HG02943 (cell line): ENCODE measurements around the gene HAPLN3.
A peak's percentile ranks its signal among the peaks of the same experiment; 100 is the strongest.

Experiments
- ATAC-seq: cut with Tn5 transposase; IDR thresholded peaks from one replicate; pipeline ENCODE4 v1.9.1; 2021; ENCODE audit warnings: mild to moderate bottlenecking, low read depth, moderate library complexity; ENCODE audit not compliant: unreplicated experiment

The HAPLN3 gene

GRCh38 chr15:88897142-88897455 lies 1.8 kb upstream of the HAPLN3 start:
- ATAC-seq: no peak

DNA sequence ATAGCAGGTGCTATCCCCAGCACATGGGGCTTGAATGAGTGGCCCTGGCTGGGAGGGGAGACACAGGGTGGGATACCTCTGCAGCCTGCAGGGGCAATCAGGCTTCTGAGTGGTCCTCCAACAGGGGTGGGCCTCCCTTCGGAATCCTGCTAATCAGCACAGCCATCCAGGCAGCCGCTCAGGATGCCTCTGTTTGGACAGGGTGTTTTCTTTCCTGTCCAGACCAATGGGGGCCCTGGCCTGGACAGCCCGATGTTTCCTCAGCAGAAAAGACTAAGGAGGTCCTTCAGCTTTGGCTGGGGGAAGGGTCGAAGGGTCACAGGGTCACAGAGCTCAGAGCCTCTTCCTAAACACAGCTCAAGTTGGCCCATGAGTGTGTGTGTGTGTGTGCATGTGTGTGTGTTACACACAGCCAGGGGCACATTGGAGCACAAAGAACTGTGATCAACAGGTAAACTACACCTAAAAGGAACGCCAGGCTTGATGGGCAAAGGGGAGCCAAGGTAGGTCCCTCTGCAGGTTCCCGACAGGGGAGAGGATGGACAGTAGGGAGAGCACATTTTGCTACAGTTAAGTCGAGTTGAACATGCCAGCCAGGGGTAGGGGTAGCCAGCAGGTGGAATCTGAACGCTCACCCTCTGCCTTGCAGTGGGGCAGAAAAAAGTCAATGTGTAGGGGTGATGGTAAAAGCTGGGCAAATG lies 1.1 kb upstream of the HAPLN3 start:
- ATAC-seq: no peak

DNA sequence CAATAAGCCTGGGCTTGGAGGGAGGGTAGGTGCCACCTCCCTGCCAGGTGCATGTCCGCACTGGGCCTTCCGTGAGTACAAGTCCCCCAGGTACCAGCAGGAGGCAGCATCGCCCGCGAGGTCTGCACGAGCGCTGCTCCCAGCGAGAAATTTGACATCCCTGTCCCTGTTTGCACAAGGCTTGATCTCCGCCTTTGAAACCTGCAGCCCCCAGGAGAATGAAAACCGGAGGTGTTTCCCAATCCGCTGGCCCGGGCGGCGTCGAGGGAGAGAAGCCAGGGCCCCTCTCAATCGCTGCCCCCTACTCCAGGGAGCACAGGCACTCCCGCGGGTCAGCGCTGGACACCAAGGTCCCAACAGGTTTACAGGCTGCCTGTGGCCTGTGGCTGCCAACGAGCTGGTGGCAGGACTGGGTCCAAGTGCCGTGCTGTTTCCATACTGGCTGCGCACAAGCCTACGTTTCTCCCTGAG lies 961 bp downstream of the HAPLN3 start:
- peak; percentile 57 for ATAC-seq

DNA sequence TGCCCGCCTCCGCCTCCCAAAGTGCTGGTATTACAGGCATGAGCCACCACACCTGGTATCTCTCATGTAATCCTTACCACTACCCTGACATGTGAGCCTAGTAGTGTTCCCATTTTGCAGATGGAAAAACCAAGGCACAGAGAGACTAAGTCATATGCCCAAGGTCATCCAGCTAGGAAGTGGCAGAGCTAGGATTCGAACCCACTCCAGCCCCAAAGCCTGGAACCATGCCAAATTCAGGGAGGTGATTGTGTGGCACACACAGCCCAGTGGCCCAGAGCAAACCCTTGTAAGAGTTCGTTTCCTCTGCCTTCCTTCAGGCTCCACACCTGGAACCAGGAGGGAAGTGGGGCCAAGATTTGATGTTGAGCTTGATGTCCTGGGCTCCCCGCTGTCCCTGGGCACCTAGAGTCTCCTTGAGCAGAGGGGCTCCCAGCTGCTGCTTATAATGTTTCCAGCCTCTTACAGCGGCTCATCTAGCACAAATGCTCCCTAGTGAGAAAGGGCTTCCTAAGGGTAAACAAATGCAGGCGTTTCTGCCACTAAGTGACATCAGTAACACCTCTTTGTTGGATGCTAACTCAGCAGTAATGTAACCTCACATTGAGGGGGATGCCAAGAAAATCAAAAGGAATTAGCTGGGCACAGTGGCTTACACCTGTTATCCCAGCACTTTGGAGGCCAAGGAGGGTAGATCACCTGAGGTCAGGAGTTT lies 3.6 kb downstream of the HAPLN3 start:
- ATAC-seq: no peak

GRCh38 chr15:88890495-88890894 lies 4.8 kb downstream of the HAPLN3 start:
- no peak for ATAC-seq

DNA sequence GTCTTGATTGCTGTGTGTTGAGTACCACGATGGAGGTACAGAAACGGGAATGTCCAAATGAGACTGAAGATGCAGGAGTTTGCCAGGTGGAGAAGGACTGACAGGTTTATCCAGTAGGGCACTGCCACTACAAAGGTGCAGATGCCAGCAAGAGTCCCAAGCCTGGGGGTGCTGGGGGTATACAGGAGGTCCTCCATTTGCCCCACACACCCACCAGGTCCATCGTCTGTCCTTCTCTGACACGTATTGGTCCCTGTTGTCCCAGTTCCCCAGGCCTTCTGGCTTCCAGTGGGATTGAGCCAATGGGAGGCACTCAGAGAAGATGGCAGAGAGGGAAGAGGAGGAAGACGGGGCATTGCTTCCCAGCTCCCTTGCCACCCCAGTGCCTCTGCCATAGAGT lies 6.6 kb downstream of the HAPLN3 start:
- no peak for ATAC-seq

- ATAC-seq: no peak
Measured at GRCh38 chr15:88887068-88887580, 8.2 kb downstream of the HAPLN3 start.

- ATAC-seq: no peak
Measured at GRCh38 chr15:88882785-88883184, 12.6 kb downstream of the HAPLN3 start.

DNA sequence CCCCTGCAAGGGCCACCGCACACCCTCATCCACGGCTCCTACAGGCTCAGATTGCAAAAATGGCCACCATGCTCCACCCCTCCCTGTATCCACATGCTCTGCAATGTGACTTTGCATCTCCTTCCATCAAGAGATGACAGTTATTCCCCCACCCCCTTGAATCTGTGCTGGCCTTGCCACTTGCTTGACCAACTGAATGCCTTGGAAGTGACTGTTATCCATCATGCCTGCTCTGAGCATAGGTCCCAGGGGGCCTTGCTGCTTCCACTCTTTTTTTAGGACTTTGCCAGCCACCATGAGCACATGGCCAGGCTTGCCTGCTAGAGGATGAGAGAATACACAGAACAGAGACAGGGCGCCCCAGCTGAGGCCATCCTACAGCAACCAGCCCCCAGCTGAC lies 13.6 kb downstream of the HAPLN3 start:
- no peak for ATAC-seq

- ATAC-seq: no peak
Measured at GRCh38 chr15:88880944-88881740, 14.2 kb downstream of the HAPLN3 start.

GRCh38 chr15:88878720-88879184 lies 16.6 kb downstream of the HAPLN3 start:
- no peak for ATAC-seq

- ATAC-seq: no peak
Measured at GRCh38 chr15:88877906-88878305, 17.4 kb downstream of the HAPLN3 start.

DNA sequence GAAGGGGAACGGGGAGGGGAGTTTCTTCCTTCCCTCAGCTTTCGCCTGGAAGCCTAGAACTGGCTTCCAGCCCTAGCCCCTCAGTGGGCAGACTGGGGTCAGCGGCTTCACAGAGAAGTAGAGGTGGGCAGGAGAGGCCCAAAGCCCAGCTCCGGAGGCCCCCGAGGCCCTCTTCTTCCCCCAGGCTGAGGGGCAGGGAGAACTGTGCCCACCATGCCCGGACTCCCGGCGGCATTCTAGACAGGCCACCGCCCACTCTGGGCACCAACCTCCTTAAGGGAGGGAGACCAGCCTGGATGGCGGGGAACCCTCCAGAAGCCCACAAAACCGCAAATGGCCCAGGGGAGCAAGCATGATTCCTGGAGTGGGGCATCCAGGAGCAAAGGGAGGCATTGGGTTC lies 17.9 kb downstream of the HAPLN3 start:
- no peak for ATAC-seq

- ATAC-seq: no peak
Measured at GRCh38 chr15:88876573-88876972, 18.8 kb downstream of the HAPLN3 start.

GRCh38 chr15:88874684-88875083 lies 20.7 kb downstream of the HAPLN3 start:
- no peak for ATAC-seq

DNA sequence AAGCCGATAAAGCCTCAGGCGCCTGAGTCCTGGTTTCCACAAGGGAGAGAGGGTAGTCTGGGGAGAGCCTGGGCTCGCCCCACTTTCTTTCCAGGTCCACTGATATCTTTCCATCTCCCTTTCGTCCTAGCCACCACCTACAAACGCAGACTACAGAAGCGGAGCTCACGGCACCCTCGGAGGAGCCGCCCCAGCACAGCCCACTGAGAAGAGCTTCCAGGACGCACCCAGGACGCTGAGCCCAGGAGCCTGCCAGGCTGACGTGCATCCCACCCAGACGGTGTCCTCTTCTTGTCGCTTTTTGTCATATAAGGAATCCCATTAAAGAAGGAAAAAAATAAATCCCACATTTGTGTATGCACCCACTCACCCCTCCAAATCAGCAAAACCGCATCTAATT lies 21.1 kb downstream of the HAPLN3 start:
- ATAC-seq: no peak

- no peak for ATAC-seq
Measured at GRCh38 chr15:88873786-88874185, 21.6 kb downstream of the HAPLN3 start.

- ATAC-seq: no peak
Measured at GRCh38 chr15:88872706-88873105, 22.6 kb downstream of the HAPLN3 start.

- no peak for ATAC-seq
Measured at GRCh38 chr15:88872106-88872505, 23.2 kb downstream of the HAPLN3 start.

DNA sequence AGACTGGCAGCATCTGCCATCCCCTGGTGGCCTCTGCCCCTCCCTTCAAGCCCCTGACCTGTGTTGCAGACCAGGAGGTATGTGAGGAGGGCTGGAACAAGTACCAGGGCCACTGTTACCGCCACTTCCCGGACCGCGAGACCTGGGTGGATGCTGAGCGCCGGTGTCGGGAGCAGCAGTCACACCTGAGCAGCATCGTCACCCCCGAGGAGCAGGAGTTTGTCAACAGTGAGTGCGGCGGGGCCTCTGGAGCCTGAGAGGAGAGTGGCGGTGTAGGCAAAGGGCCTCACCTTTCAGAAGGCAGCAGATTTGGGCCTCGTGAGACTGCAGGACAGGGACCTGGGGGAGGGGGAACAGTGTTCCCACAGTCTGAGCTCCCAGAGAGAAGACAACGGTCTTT lies 24.0 kb downstream of the HAPLN3 start:
- ATAC-seq: no peak

DNA sequence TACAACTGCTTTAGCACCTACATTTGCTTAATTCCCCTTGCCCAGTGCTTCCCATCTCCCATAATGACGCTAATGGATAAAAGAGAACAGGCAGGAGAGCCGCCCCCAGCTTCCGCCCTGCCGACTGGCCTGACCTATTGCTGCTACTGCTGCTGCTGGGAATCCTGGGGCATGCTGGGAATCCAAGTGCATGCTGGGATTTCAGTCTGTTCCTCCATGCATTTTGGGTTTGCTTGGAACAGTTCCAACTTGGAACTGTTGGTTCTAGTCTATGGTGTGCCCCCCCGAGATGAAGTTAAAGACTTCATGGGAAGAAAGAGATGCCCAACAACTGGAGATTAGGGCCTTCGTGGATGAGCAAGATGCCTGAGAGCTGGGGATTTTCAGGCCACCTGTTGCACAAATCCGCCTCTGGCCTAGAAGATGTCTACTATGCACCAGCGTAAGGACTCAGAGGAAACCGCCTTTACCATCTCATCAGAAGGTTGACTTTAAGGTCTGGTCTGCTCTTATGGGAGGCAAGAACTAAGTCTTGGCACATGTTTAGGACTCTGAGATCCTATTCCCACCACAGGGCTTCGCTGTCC lies 29.0 kb downstream of the HAPLN3 start:
- no peak for ATAC-seq
